NCI-H748 (cell line): Measurements from ENCODE around the gene CAPSL.
"Not testable (repeated sequence)": the region's sequence is repeated elsewhere in the genome, so short reads cannot be mapped to it uniquely, and the experiment has no call there.

Experiments
- DNase-seq: peaks from one replicate; lab custom pipeline; 2025; ENCODE audit not compliant: unreplicated experiment; lab: John Stamatoyannopoulos, UW

Gene CAPSL

DNA sequence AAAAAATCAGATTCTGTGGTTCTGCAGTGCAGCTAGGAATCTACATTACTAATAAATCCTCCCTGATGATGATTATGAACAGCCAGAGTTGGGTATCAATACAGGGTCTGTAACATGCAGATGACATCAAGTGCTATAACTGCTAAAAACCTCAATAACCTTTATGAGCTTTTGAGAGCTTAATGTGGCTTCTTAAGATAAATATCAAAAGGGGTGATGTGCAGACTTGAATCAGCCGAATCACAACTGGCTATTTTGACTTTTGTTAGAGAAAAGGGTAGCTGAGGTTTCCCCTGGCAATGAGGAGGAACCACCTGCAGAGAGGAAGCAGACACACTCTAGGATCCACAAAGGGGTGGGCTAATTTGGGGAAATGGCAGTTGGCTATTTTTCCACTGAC, 30.2 kb downstream of the CAPSL start:
- DNase-seq, result no peak

DNA sequence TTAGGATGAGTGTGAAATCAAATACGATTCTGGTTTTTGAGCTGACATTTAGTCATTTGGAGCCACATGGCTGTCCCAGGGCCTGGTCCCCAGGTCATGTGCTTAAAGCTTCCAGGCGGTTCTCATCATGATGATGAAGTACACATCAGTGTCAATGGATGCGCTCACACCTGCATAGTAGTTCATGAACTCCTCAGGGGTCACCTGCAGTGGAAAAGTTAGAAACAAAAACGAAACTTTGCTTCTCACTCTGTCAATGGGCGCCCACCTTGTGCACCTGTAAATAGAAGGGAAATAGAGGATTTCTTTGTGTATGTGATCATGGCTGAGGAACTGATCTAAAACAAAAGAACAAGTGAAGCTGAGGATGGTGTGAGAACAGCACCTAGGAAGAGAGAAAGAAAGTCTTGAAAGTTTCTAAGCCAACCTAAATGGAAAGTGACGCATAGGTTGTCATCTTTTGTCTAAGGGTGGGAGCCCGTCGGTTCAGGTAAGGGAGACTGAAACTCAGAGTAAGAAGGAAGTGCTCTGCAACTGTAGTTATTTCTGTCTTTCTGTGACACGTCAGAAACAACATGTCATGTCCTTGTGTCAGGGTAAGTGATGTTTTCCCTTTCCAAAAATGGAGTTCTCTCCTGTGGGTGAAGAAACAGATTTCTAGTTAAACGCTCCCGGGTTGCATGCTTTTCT, 33.8 kb downstream of the CAPSL start:
- no peak for DNase-seq

DNA sequence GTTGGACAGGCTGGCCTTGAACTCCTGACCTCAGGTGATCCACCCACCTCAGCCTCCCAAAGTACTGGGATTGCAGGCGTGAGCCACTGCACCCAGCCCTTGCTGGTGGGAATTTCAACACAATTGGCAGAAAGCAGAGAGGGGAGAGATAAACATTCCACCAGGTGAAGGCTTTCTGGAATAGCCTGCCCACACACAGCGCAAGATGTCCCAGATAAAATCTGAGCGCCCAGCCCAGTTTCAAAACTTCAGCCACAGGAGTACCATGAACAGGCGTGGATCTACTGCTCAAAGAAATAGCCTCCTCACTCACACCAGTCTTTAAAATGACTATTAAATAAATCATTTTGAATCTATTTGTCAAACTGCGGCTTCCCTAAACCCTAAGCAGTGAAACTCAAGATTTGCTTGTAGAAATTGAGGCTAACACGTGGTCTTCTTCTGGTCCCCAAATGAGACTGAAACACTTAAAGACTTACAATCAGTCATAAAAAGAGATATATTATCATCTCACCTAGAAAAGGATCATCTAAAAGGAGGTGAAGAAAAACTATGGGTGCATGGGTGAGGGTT, 34.7 kb downstream of the CAPSL start:
- DNase-seq, result no peak

DNA sequence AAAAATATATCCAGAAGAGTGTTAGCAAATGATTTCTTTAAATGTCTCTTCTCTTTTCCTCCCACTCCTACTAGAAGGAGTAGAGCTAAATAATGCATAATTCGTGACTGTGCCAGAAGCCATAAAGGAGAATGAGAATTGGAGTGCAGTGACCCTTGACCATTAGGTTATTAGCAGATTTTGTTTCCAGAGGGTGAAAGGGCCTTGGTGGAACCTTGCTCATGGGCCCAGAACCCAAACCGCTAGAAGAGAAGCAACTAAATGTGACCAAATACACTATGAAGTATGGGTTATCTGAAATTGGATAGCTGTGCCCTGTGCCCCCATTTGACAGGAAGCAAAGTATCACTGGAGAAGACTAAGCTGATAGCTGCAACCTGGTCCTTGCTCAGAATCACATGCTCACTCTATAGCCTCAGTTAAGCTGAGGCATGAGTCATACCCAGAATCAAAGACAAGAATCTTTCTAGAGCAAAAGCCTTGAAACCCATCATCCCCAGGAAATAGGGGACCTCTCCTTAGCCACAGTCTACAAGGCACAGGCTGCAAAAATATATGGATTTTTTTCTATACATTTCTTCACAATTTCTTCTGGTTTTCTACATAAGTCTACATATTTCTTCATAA, 36.3 kb downstream of the CAPSL start:
- no peak for DNase-seq

DNA sequence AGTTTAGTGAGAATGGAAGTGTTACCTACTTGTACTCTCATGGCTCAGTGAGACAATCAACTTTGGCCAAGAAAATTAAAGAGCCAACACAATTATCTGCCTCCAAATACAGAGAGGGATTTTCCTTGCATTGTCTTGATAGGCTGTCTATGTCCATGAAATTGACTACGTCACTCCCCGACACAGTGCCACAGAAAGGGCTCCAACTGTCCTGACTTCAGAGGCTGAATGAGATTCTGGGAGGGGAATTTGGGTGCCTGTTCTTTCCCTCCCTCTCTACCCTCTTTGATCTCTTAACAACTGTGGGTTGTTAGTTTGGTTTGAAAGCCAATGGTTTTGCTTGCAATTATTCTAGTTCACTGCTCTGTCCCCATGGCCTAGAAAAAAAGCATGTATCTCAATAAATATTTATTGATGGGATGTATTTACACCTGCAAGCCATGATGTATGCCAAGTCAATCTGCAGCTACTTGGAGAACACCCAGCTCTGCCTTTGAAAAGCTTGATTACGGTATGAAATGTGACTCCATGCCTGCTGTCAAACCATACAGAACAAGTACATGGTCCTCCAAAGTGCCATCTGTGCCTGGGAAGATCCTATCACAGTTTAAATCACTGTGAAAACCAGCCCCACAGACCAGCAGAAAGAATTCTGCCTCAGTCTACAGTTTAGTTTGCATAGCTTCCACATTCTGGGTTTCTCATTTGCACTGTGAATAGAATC, 37.3 kb downstream of the CAPSL start:
- no peak for DNase-seq

DNA sequence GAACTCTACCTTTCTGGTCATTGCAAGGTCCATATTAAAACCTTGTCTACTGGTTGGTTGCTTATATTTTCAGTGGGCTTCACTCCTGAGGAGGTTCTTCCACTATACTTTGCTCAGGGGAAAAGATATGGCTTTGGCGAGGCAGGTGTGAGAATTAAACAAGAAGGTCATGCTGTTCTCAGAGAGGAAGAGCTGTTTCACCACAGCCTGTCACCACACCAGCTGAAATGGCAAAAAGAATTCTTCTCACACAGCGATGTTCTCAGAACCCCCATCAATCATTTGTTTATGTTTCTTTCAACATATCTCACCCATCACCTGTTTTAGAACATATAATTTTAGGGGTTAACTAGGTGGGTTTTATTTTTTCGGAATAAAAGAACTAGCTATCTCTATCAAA, 38.6 kb downstream of the CAPSL start:
- no peak for DNase-seq

DNA sequence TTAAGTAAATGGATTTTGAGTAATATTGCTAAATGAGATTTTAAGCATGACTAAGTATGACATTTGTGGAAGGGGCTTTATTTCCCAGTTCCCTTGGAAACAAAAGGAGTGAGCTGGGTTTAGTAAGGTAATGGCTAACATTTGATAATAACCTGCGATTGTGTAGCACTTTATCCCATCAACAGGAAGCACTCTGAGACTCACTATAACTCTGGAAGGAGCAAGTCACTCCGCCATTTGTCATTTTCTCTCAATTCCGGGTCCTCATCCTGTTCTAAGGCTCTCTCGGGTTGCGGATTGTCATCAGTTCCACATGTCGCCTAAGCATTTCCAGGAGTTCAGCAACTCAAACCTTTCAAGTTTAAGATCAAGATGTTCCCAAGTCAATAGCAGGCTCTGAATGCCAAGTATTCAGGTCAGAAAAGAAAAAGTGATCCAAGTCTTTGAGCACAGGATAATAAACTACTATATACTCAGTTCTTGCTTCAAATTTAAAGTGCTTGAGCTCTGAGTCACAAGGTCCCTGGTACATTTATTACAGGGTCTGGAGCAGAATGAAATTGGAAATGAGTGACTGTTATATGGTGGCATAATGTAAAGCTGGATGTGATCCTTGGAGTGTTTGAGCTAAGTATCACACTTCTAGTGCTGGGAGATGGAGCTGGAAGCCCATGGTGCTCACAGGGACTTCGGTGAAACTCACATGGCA, 39.3 kb downstream of the CAPSL start:
- no peak for DNase-seq

DNA sequence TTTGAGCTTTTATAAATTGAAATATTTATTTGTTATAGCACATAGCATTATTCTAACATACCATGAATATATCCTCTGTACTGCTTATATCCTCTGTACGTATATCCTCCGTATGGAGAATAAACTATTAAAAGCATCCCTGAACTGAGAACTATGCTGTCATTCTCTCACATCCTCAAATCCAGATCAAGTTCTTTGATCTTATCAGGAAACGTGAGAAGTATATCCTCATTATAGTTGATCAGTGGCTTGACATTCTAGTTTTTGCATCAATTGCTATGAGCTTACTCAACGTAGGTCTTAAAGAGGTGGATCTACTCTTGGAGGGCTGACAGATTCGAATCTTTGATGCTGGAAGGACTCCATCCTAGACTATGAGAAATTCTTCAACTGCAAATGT, 44.3 kb downstream of the CAPSL start:
- DNase-seq, result no peak

DNA sequence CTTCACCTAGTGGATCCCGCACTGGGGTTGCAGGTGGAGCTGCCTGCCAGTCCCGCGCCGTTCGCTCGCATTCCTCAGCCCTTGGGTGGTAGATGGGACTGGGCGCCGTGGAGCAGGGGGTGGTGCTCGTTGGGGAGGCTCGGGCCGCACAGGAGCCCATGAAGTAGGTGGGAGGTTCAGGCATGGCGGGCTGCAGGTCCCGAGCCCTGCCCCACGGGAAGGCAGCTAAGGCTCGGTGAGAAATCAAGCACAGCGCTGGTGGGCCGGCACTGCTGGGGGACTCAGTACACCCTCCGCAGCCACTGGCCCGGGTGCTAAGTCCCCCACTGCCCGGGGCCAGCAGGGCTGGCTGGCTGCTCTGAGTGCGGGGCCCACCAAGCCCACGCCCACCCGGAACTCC, 45.6 kb downstream of the CAPSL start:
- not testable (repeated sequence) for DNase-seq

DNA sequence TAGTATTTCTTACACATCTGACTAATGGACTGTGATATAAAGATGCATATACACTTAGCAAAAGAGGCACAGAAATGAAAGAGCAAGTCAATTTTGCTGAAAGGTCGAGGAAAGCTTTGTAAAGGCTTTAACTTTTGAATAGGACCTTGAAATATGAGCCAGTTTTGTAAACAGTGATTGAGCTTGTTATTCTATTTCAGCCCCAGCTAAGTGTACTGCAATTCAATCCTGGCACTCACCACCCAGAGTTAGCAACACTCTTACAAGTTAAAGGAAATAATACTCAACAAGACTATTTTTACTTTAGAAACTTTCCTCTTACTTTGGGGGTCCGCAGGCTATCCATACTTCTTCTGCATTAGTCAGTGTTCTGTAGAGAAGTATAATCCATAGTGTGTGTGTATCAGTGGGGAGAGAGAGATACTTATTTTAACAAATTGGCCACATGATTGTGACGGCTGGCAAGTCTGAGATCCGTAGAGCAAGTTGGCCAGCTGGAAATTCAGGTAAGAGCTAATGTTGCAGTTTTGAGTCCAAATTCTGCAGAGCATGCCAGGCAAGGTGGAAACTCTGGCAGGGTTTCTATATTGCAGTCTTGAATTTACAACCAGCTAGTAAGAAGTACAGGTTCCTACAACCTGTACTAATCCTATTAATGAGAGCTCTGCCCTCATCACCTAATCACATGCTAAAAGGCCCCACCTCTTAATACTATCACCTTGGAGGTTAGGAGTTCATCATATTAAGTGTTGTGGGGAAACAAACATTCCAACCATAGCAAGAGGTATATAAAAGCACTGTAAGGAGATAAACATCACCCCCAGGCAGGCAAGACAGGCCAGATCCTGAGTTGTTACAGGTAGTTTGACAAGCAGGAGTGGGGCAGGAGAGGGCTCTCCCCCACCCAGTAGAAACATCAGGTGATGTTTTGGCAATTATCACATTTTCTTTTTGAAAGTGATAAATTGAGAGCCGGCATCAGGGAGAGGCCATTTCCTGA, 48.1 kb downstream of the CAPSL start:
- DNase-seq, result peak; percentile 62

DNA sequence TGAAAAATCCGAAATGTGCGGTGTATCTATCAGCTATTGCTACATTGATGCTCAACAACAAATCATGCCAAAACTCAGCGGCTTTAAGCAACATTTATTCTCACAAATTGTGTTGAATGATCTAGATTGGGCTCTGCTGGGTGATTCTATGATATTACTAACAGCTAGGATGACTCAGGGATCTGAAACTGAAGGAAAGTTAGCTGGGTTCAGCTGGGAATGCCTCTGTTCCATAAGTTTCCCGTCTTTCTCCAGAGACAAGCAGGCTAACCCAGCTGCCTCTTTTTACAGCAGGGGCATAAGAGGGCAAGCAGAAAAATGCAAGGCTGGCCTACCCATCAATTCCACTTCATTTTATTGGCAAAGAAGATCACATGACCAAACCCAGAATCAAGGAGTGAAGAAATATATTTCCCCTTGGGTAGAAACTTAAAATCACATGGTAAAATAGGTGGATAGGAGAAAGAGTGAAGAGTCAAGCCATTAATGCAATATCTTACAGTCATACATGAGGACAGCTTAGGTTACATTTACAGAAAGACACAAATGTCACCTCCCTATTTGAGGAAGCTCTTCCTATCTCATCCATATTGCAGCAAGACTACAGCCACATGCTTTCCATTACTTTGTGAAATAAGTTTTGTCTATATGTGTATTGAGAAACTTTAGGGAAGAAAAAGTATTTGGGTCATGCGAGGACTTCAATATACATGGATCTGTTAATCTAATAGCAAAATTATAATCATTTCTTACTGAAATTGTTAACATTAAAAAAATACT, 50.9 kb downstream of the CAPSL start:
- DNase-seq, result no peak

DNA sequence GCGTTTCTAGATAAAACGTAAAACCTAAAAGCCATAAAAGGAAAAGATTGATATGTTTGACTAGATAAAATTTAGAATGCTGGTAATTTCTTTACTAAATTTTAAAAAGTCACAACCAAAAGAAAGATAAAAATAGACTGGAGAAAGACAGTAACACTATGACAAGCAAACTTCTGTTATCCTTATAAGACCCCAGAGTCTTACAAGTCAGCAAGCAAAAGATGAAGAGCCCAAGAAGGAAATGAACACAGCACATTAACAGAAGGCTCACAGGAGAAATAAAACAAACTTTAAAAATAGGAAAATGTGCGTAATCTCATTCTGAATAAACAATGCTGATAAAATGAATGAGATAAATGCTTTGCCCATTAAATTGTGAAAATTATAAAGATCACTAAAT, 52.0 kb downstream of the CAPSL start:
- no peak for DNase-seq

DNA sequence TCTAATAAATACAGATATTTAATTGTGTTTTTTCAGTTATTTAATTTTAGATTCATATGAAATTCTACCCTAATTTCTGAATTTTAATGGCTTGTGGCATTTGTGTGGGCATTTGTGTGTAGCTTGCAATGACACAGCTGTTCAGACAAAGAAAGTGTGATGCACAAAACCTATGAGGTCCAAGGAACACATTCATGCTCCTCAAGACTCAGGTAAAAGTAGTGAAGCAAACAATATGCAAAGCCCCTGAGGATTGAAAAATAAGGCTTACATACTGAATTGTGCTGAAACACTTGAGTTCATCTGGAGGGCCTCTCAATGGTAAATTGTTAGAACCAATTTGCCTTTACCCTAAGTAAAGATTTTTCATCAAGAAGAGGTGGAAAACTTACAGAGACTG, 53.6 kb downstream of the CAPSL start:
- no peak for DNase-seq

DNA sequence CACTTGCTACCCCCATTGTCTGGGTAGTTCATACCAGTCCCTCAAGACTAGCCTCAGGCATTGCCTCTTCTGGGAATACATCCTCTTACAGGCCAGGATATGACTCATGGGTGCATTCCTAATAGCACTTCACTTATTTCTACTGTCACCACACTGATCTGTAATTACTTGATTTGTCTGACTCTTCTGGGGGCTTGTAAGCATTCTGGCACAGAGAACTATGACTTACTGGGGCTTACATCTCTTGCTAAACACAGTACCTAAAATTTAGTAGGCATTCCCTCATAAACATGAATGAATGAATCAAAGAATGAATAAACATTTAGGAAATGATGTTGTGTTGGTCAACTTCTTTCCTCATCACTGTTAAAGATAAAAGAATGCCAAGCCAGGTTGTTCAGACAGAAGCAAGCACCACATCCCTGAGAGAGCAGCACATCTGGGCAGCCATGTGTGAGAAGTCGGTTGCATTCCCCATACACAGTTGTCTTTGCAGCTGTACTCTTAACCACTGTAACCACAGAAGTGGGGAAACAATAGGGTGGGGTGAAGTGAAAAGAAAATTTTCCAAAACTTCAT, 54.1 kb downstream of the CAPSL start:
- no peak for DNase-seq

DNA sequence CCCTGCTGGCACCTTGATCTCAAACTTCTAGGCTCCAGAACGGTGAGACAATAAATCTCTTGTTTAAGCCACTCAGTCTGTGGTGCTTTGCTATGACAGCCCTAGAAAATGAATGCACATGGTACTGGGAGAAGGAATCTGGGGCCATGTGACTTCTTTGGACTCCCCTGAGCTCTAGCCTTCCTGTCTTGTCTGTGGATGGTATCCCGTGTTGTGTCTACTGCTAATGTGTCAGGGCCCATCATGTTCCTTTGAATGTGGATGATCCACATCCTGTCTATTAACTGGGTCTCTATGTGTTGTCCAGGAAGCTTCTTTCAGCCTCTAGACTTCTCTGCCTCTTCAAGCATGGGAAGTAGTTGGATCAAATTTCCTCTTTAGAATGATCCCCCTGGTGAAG, 56.7 kb downstream of the CAPSL start:
- no peak for DNase-seq

DNA sequence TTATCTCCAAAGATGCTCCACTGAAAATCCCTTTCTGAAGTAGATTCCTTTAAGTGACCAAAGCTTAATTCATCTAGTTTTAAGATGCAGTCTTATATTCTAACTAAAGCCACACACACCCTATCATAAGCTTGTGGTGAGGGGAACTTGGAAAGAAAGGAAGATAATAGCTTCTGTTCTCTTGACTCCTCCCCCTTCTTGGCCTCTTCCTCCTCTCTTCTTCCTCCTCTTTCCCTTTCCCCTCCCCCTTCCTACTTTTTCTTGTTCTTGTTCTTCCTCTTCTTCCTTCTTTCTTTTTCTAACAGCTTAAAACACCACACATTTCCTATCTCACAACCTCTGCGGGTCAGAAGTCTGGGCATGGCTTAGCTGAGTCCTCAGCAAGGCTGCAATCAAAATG, 58.3 kb downstream of the CAPSL start:
- no peak for DNase-seq

DNA sequence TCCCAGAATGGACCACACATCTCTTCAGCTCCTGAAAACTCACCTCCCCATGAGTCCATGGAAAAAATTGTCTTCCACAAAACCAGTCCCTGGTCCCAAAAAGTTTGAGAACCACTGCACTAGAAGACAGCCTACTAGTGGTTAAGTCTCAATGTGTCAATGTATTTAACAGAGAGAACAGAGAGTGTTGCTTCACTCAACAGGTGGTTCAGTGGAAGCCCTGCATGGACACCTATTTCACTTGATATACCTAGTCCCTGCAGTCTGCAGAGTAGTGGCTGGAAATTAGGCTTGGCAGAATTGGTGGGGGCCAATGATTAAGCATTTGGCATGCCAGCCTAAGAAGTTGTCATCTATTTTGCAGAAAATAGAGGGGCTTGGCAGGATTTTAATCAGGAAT, 58.8 kb downstream of the CAPSL start:
- DNase-seq, result no peak

DNA sequence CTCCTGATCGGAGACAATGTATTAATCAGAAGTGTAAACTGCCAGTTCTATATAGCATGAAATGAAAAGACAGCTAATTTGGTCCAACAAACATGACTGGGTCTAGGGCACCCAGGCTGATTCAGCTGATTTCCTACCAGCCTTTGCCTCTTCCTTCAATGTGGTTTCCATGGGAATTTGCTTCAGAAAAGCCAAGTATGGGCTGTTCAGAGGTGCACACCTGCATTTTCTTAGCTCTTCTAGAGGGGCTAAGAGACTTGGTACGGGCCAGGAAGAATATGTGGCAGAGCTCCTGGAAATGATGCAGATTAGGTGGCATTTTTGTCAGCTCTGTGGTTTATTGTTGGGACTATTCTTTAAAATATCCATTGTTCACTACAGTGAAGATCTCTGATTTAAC, 59.3 kb downstream of the CAPSL start:
- DNase-seq, result no peak

DNA sequence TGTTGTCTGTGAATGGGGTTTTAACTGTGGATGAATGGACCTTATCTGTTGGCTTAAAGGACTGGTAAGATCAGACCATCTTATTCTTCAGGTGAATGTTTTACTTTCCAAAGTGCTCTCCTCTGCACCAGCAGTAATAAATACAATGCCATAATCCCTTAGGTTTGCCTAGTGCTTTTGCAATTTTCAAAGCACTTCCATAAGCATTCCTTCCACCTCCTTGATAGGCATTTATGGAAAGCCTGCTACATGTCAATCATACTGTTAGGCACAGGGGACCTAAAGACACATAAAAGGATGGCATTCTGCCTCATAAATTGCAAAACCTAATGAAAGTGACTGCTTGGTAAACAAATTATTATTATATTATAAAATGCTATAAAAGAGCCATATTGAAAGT, 60.3 kb downstream of the CAPSL start:
- no peak for DNase-seq
